Activated T-cell treated with anti-CD3 and anti-CD28 coated beads, Interleukin-2, amount 50 U/mL, for 72 hours (primary cell): Measurements from ENCODE around the gene BAIAP2. TPM values are rescaled to one million over a fixed set of nuclear protein-coding genes. Genes with fewer than 3 reads are reported as not detected.
A peak's percentile ranks its signal among the peaks of the same experiment; 100 is the strongest.
"Not testable (repeated sequence)": the region's sequence is repeated elsewhere in the genome, so short reads cannot be mapped to it uniquely, and the experiment has no call there.

Experiments
- ATAC-seq, 2 donors: fragments of 150-1000 bp; cut with Tn5 transposase; replicated peaks in 1 of 2; 2 replicates each; pipeline ENCODE4 v1.10.0; 2021; ENCODE audit warnings: moderate library complexity in 2 of 2, mild to moderate bottlenecking in 1 of 2
- DNase-seq, 2 donors: peaks; one replicate each; pipeline ENCODE4 v3.0.0; 2021 to 2022; ENCODE audit warnings: mixed read lengths in 1 of 2
- H3K27ac Mint-ChIP-seq: one replicate; pipeline ENCODE4 v1.8.0; 2022; ENCODE audit warnings: mild to moderate bottlenecking, moderate library complexity, mixed read lengths
- H3K27me3 Mint-ChIP-seq: one replicate; pipeline ENCODE4 v1.8.0; 2022; ENCODE audit warnings: low read depth, mixed read lengths
- H3K36me3 Mint-ChIP-seq, 2 donors: one replicate each; pipeline ENCODE4 v1.8.0; 2022; ENCODE audit warnings: mixed read lengths in 2 of 2, mild to moderate bottlenecking in 1 of 2; ENCODE audit not compliant: insufficient read depth in 2 of 2
- H3K4me1 Mint-ChIP-seq: one replicate; pipeline ENCODE4 v1.8.0; 2022; ENCODE audit warnings: low read depth, mixed read lengths
- H3K4me3 Mint-ChIP-seq, 2 donors: one replicate each; pipeline ENCODE4 v1.8.0; 2022; ENCODE audit warnings: mild to moderate bottlenecking in 2 of 2, mixed read lengths in 2 of 2, moderate library complexity in 2 of 2
- H3K9me3 Mint-ChIP-seq, 2 donors: one replicate each; pipeline ENCODE4 v1.8.0; 2022; ENCODE audit warnings: mixed read lengths in 2 of 2
- total RNA-seq, 2 donors: library from RNA; stranded (reverse); gene quantifications; one replicate each; pipeline ENCODE4 v1.2.3, GENCODE V29; 2022

The BAIAP2 gene
- total RNA-seq, 2 donors from 2014 or later, result 8.7 TPM

DNA sequence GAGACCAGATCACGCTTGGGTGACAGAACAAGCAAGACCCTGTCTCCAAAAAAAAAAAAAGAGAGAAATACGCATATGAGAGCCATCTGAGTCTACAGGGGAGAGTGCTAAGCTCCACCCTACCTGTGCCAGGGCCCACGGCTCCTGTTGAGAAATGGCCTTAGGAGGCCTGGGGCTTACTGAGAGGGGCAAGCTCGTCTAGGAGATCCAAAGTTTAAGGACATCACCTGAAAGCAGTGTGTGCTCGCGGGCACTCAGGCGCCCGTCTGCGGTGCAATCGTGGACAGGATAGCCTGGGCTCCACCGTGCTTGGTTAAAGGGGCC lies 14.5 kb upstream of the BAIAP2 start:
- peaks cover 20% of the 10 kb centered on the region for H3K4me1 Mint-ChIP-seq
- H3K9me3 Mint-ChIP-seq, result peaks cover 2 to 3% of the 10 kb centered on the region in 2 donors
- no peaks in the 10 kb centered on the region for H3K27me3 Mint-ChIP-seq
- no peak for ATAC-seq
- DNase-seq, result no peak
- H3K36me3 Mint-ChIP-seq, result peaks cover 5 to 11% of the 10 kb centered on the region in 2 donors
- no peak overlapping the region for H3K27ac Mint-ChIP-seq
- H3K4me3 Mint-ChIP-seq, result no peak overlapping the region

- H3K9me3 Mint-ChIP-seq, result peaks cover 0 to 2% of the 10 kb centered on the region in 2 donors
- no peak overlapping the region for H3K27ac Mint-ChIP-seq
- H3K36me3 Mint-ChIP-seq, result peaks cover 2 to 8% of the 10 kb centered on the region in 2 donors
- no peaks in the 10 kb centered on the region for H3K27me3 Mint-ChIP-seq
- ATAC-seq (no peak), DNase-seq (no peak)
- no peak overlapping the region for H3K4me3 Mint-ChIP-seq
- peaks cover 20% of the 10 kb centered on the region for H3K4me1 Mint-ChIP-seq
Measured at GRCh38 chr17:81020767-81021497, 14.0 kb upstream of the BAIAP2 start.

GRCh38 chr17:81021531-81022343 lies 13.2 kb upstream of the BAIAP2 start:
- Mint-ChIP-seq H3K27ac (no peak overlapping the region), H3K4me1 (peaks cover 20% of the 10 kb centered on the region), H3K27me3 (peaks cover 2% of the 10 kb centered on the region), H3K4me3 (no peak overlapping the region), H3K9me3 (peaks cover 0 to 1% of the 10 kb centered on the region in 2 donors), H3K36me3 (peaks cover 3 to 6% of the 10 kb centered on the region in 2 donors)
- DNase-seq, result no peak
- ATAC-seq, result no peak

- Mint-ChIP-seq H3K4me3 (no peak overlapping the region), H3K27me3 (peaks cover 7% of the 10 kb centered on the region), H3K27ac (no peak overlapping the region), H3K9me3 (peaks cover 2 to 5% of the 10 kb centered on the region in 2 donors), H3K36me3 (peaks cover 4 to 9% of the 10 kb centered on the region in 2 donors), H3K4me1 (peaks cover 20% of the 10 kb centered on the region)
- no peak for DNase-seq
- no peak for ATAC-seq
Measured at GRCh38 chr17:81022344-81022676, 12.6 kb upstream of the BAIAP2 start.

DNA sequence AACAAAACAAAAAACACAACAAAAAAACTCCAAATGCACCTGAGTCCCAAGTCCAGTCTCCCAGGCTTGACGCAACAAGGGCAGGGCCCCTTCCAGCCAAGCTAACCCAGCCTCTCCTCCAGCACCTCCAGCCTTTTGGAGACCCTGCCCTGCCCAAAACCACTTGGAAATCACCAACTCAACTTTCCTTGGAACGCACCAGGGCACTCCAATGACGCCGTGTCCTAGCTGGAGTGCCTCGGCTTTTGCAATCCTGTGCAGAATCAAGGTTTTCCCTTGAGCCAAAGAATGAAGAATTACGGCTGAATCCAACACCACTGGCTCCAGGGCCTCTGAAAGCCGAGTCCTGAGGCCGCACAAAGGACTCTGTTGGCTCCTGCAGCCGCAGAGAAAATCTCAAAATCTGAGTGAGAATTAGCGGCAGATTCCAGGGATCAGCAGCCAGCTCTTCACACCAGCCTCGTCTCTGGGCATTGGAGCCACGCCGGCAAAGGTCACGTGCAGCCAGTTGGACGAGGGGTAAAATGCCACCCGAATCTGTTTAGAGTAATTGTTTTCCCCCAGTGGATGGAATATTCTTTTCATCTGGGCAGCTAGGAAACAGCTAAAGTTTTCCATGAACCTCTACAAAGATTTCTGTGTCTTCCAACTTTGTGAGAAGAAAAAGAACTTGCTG lies 9.7 kb upstream of the BAIAP2 start:
- H3K9me3 Mint-ChIP-seq, result peaks cover 2 to 5% of the 10 kb centered on the region in 2 donors
- H3K4me1 Mint-ChIP-seq, result peaks cover 5% of the 10 kb centered on the region
- H3K36me3 Mint-ChIP-seq, result peaks cover 4 to 9% of the 10 kb centered on the region in 2 donors
- H3K4me3 Mint-ChIP-seq, result no peak overlapping the region
- DNase-seq, result no peak
- H3K27ac Mint-ChIP-seq, result no peak overlapping the region
- no peak for ATAC-seq
- peaks cover 7% of the 10 kb centered on the region for H3K27me3 Mint-ChIP-seq

DNA sequence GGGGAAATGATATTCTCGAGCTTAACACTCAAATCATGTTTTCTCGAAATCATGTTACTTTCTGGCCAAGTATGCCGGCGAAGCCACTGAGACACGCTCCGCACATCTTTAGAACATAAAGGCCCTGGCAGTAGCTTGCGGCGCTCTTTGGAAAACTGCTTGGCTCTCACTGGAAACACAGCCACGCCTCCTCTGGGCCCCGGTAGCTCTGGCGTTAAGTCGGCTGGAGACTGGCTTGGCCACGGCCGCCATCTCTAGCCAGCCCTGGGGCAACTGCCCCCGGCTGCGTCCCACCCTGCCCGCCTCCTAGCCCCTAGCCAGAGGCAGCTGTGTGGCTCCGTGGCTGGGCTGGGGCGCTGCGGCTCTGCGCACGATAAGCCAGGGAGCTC lies 9.2 kb upstream of the BAIAP2 start:
- H3K9me3 Mint-ChIP-seq, result peaks cover 2 to 5% of the 10 kb centered on the region in 2 donors
- peaks cover 7% of the 10 kb centered on the region for H3K27me3 Mint-ChIP-seq
- no peak for ATAC-seq
- peaks cover 4 to 9% of the 10 kb centered on the region in 2 donors for H3K36me3 Mint-ChIP-seq
- H3K4me3 Mint-ChIP-seq, result no peak overlapping the region
- H3K27ac Mint-ChIP-seq, result no peak overlapping the region
- H3K4me1 Mint-ChIP-seq, result peaks cover 5% of the 10 kb centered on the region
- DNase-seq, result no peak

- Mint-ChIP-seq H3K27me3 (peaks cover 7% of the 10 kb centered on the region), H3K4me3 (no peak overlapping the region), H3K4me1 (peaks cover 5% of the 10 kb centered on the region), H3K9me3 (peaks cover 2 to 5% of the 10 kb centered on the region in 2 donors), H3K27ac (no peak overlapping the region), H3K36me3 (peaks cover 4 to 9% of the 10 kb centered on the region in 2 donors)
- ATAC-seq (no peak), DNase-seq (no peak)
Measured at GRCh38 chr17:81026266-81027036, 8.5 kb upstream of the BAIAP2 start.

DNA sequence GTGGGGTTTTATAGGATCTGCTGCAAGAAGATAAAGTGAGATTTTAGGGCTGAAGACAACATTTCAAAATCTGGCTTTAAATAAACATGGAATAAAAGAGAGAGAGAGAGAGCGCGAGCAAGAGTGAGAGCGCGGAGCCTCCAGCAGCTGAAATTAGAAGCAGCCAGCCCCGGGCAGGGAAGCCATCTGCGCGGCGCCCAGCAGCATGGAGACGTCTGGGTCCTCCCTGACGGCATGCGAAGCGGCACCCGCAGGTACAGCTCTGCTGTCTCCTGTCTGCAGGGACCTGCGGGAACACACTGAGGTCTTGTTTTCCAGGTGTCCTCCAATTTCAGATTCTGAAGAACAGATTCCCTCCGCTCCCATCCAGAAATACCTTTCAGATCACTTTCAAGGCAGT lies 7.9 kb upstream of the BAIAP2 start:
- ATAC-seq, result no peak
- no peak overlapping the region for H3K4me3 Mint-ChIP-seq
- H3K27me3 Mint-ChIP-seq, result peaks cover 7% of the 10 kb centered on the region
- H3K36me3 Mint-ChIP-seq, result peaks cover 4 to 9% of the 10 kb centered on the region in 2 donors
- H3K27ac Mint-ChIP-seq, result no peak overlapping the region
- peaks cover 2 to 5% of the 10 kb centered on the region in 2 donors for H3K9me3 Mint-ChIP-seq
- H3K4me1 Mint-ChIP-seq, result peaks cover 5% of the 10 kb centered on the region
- DNase-seq, result no peak

DNA sequence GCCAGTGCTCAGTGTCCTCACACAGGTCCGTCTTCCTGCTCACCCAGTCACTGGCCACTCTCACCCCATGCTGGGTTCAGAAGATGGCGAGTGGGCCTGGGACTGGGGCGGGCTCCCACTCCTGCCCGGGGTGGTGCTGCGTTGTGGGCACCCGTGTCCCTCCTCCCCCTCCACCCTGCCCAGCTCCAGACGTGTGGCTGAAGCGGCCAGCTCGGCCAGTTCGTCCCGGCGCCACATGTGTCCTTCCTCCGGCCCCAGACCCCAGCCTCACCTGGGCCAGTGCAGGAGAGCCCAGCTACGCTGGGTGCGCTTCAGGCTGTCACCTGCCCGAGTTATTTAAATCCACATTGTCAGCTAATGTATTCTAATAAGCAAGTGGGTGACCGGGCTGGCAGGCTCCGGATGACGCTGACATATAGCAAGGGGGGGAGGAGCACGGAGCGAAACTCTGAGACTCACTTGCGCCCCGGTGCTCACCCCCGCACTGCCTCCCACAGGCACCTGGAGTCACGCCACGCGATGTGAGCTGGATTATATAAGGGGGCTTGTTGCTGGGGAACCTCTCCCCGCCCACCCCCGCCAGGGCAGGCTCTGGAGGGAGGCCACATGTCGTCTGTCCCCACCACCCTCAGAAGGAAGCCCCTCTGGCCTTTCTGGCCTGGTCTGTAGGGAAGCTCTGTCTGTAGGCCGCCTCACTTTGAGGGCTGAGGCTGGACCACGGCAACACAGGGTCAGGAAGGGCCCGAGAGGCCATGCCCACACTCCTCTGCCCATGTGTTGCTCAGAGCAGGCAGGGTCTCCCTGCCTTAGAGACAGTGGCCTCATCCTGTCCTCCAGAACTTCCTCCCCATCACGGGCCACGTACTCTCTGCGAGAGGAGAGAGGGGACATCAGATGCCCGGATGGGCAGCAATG lies 7.1 kb upstream of the BAIAP2 start:
- H3K4me3 Mint-ChIP-seq, result no peak overlapping the region
- peaks cover 5% of the 10 kb centered on the region for H3K4me1 Mint-ChIP-seq
- DNase-seq, result no peak
- H3K36me3 Mint-ChIP-seq, result peaks cover 4 to 9% of the 10 kb centered on the region in 2 donors
- peak in 1 of 2 donors; percentile 32 for ATAC-seq
- peaks cover 9% of the 10 kb centered on the region for H3K27me3 Mint-ChIP-seq
- H3K9me3 Mint-ChIP-seq, result peaks cover 2 to 5% of the 10 kb centered on the region in 2 donors
- H3K27ac Mint-ChIP-seq, result no peak overlapping the region

DNA sequence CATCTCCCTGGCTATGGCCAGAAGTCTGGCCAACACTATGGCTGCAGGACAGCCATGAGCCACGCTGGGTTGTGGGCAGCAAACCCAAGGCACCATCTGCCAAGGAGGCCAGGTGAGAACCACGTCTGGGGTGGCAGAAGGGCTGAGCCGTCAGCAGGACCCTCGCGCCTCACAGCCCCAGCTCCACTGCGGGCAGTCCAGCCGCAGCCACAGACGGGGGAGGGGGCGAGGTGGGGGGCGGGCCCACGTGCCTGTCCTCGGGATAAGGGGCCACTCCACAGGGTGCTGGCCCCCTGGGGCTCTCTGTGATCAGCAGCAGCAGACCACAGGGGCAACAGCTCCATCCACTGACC lies 6.5 kb upstream of the BAIAP2 start:
- H3K27ac Mint-ChIP-seq, result no peak overlapping the region
- H3K27me3 Mint-ChIP-seq, result peaks cover 16% of the 10 kb centered on the region
- no peak for DNase-seq
- H3K4me3 Mint-ChIP-seq, result no peak overlapping the region
- H3K9me3 Mint-ChIP-seq, result peaks cover 2 to 5% of the 10 kb centered on the region in 2 donors
- H3K36me3 Mint-ChIP-seq, result peaks cover 4 to 9% of the 10 kb centered on the region in 2 donors
- ATAC-seq, result no peak
- peaks cover 5% of the 10 kb centered on the region for H3K4me1 Mint-ChIP-seq

DNA sequence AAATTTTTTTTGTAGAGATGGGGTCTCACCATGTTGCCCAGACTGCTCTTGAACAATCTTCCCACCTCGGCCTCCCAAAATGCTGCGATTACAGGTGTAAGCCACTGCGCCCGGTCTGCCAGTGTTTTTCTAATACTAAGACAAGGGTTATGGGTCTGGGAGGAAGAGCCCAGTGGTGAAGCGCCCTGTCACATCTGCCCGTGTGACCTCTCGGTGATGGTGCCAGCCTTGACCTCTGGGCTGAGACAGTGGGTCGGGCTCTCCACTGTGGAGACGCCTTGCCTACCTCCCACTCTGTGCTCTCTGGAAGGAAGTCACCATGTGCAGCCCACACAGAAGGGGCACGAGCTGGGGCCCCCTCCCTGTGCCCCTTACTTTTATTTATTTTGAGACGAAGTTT lies 5.1 kb upstream of the BAIAP2 start:
- no peak overlapping the region for H3K4me3 Mint-ChIP-seq
- peaks cover 24% of the 10 kb centered on the region for H3K27me3 Mint-ChIP-seq
- H3K36me3 Mint-ChIP-seq, result peaks cover 5 to 9% of the 10 kb centered on the region in 2 donors
- DNase-seq, result no peak
- H3K4me1 Mint-ChIP-seq, result peaks cover 8% of the 10 kb centered on the region
- no peak for ATAC-seq
- peaks cover 2 to 5% of the 10 kb centered on the region in 2 donors for H3K9me3 Mint-ChIP-seq
- no peak overlapping the region for H3K27ac Mint-ChIP-seq

DNA sequence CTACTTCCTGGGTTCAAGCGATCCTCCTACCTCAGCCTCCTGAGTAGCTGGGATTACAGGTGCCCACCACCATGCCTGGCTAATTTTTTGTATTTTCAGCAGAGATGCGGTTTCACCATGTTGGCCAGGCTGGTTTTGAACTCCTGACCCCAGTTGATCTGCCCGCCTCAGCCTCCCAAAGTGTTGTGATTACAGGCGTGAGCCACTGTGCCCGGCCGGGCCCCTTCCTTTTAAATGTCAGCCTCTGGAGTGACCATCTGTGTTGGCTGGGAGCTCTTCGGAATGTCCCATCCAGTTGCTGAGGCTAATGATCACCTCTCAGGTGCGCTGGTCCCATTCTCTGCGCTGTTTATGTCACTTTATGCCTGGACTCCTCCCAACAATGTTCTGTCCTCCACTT lies 4.6 kb upstream of the BAIAP2 start:
- not testable (repeated sequence) for H3K27ac Mint-ChIP-seq, H3K4me3 Mint-ChIP-seq, H3K4me1 Mint-ChIP-seq, H3K9me3 Mint-ChIP-seq, ATAC-seq, DNase-seq, H3K36me3 Mint-ChIP-seq
- H3K27me3 Mint-ChIP-seq, result peaks cover 24% of the 10 kb centered on the region
